GM23338 (cell line): ENCODE measurements around the gene EPHA6.

ENCODE experiments used
- CREB1 ChIP-seq: fragments of 250-450 bp; sonication (Bioruptor Pico); IDR thresholded peaks from 2 replicates; pipeline ENCODE4 v1.5.0; 2020; ENCODE audit warnings: low read depth, mild to moderate bottlenecking, moderate library complexity
- CTCF ChIP-seq, 2 experiments: fragments of 200-600 bp in 1 of 2; sonication (generic) in 1 of 2; conservative IDR thresholded peaks; 2 replicates each; pipeline versions ENCODE4 v1.5.1 to v1.6.1; 2016 to 2017; ENCODE audit warnings: antibody characterized with exemption in 2 of 2, low read depth in 2 of 2, mild to moderate bottlenecking in 2 of 2, moderate library complexity in 1 of 2
- ETS1 ChIP-seq: IDR thresholded peaks from 2 replicates; pipeline ENCODE4 v1.6.1; 2016; ENCODE audit warnings: antibody characterized with exemption
- EZH2 ChIP-seq: fragments of 200-600 bp; sonication (generic); IDR thresholded peaks from one replicate; pipeline ENCODE4 v1.8.0; 2017; ENCODE audit warnings: antibody characterized with exemption, mild to moderate bottlenecking, low read depth; ENCODE audit not compliant: unreplicated experiment
- EZH2phosphoT487 ChIP-seq: fragments of 200-600 bp; sonication (generic); IDR thresholded peaks from one replicate; pipeline ENCODE4 v1.8.1; 2018; ENCODE audit warnings: antibody characterized with exemption; ENCODE audit not compliant: unreplicated experiment
- JUNB ChIP-seq: IDR thresholded peaks from one replicate; pipeline ENCODE4 v1.6.1; 2016; ENCODE audit warnings: antibody characterized with exemption; ENCODE audit not compliant: unreplicated experiment
- NANOG ChIP-seq: IDR thresholded peaks from 2 replicates; pipeline ENCODE4 v1.6.1; 2016; ENCODE audit warnings: antibody characterized with exemption, borderline replicate concordance
- POLR2AphosphoS5 ChIP-seq: IDR thresholded peaks from 2 replicates; pipeline ENCODE4 v1.6.1; 2016; ENCODE audit warnings: antibody characterized with exemption, low read depth
- ZNF462 ChIP-seq: fragments of 250-450 bp; sonication (Bioruptor Pico); IDR thresholded peaks from 2 replicates; pipeline ENCODE4 v1.5.0; 2020; ENCODE audit warnings: mild to moderate bottlenecking, moderate library complexity

GRCh38 chr3:97066531-97066930 is 252.1 kb downstream of the EPHA6 start:
- TF ChIP-seq POLR2AphosphoS5 (no peak), CTCF (conservative IDR thresholded peaks at IDR 0.05; ENCODE audit: low read depth in 2 of 2) (no peak), EZH2 (no peak), JUNB (no peak), NANOG (no peak), CREB1 (no peak), ETS1 (no peak), EZH2phosphoT487 (no peak), ZNF462 (CRISPR knock-in tag) (no peak)
